HUES64 (cell line): ENCODE measurements around the gene HRH2.

Experiments
- H3K27ac ChIP-seq: 2 replicates; pipeline ENCODE4 v1.7.0; 2013; ENCODE audit warnings: low read depth, low read length, inconsistent platforms
- H3K27me3 ChIP-seq: 2 replicates; pipeline ENCODE4 v1.6.1; 2013; ENCODE audit warnings: mild to moderate bottlenecking, low read length; ENCODE audit not compliant: insufficient read depth
- H3K36me3 ChIP-seq: 2 replicates; pipeline ENCODE4 v1.6.1; 2013; ENCODE audit warnings: mild to moderate bottlenecking, low read length; ENCODE audit not compliant: insufficient read depth
- H3K4me1 ChIP-seq: 2 replicates; pipeline ENCODE4 v1.6.1; 2013; ENCODE audit warnings: mild to moderate bottlenecking, low read length, moderate library complexity; ENCODE audit not compliant: insufficient read depth
- H3K4me3 ChIP-seq: 2 replicates; pipeline ENCODE4 v1.5.1; 2013; ENCODE audit warnings: mild to moderate bottlenecking, low read length, moderate library complexity
- H3K9ac ChIP-seq: 2 replicates; pipeline ENCODE4 v1.6.1; 2013; ENCODE audit warnings: mild to moderate bottlenecking, low read depth, low read length
- H3K9me3 ChIP-seq: 2 replicates; pipeline ENCODE4 v1.6.1; 2013; ENCODE audit warnings: low read depth, low read length; ENCODE audit not compliant: insufficient read depth
- WGBS: fragments of 150-250, 120-280 bp; methylation state at CpG from one replicate; pipeline ENCODE4 v1.1.7; 2013; ENCODE audit warnings: missing lambda C conversion rate; 5-methylcytosine and 5-hydroxymethylcytosine counted together

HRH2 gene

DNA sequence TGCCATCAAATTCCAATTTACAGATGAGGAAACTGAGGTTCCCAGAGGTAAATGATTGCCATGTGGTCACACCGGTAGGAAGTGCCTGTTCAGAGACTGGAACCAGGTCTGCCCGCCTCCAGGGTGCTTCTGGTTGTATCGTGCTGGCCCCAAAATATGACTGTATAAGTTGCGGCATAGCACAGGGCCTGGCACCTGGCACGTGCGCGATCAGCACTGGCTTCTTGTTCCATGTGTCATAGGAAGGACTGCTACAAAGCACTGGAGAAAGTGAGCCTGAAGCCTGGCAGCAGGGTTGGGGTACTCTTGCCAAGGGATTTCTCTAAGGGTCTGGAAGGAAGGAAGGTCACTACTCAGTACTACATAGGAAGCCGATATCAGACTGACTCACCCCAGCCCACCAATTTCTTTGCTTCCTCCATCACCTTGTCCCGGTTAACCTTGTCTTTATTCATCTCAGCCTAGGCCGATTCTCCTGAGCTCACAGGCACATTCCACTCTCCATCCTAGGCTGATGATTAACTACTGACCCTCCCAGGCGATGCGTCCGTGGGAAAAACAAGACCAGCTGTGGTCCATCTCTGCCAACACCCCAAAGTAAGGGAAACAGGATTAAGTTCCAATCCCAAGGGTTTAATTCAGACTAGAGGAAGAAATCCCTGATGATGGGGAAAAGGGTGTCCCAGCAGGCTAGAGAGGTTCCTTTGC lies 1.8 kb downstream of the HRH2 start:
- Histone ChIP-seq H3K36me3 (no peaks in the 10 kb centered on the region; the same call in 1 of the 2 replicates), H3K4me3 (no peak overlapping the region), H3K27me3 (peaks cover 35% of the 10 kb centered on the region), H3K27ac (no peak overlapping the region), H3K9me3 (no peaks in the 10 kb centered on the region), H3K9ac (no peak overlapping the region), H3K4me1 (no peaks in the 10 kb centered on the region)
- WGBS = 93% methylated on average over 13 of the region's 13 CpGs

DNA sequence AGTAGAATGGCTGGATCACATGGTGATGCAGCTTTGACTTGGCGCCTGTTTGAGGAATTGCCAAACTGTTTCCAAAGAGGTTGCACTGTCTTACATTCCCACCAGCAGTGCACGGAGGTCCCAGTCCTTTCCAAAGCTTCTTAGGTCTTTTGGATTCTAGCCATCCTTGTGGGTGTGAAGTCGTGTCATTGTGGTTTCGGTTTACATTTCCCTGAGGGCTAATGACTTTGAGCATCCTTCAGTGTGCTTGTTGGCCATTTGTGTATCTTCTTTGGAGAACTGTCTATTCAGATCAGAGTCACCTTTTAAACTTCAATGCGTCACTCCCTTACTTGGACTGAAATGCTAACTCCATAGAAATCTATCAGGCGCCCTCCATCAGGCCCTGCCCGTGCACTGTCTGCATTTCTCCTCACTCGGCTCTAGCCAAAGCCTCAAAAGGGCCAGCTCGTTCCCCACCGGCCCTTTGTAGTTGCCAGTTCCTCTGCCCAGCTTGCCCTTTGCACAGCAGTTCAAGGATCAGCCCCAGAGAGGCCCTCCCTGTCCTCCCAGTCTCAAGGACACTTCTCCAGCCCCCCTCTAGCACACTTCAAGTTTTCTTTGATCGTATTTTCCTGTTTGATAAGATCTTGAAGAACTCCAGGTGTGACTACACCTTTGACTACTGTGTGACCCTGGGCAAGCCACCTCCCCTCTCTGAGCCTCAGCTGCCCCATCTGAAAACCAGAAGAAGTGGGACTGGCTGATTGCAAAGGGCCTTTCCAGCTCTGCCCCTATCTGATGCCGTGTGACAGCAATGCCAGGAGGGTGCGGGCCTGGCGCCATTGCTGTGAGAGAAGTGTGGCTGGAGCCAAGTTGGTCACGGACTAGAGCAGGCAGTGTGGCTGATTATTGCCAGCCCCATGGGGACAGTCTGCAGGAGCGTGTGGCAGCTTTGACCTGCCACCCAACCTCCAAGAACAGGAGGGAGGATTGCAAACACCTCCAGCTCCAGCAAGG lies 5.6 kb downstream of the HRH2 start:
- peaks cover 15% of the 10 kb centered on the region for H3K27me3 ChIP-seq
- no peaks in the 10 kb centered on the region for H3K9me3 ChIP-seq
- H3K4me3 ChIP-seq = no peak overlapping the region
- no peak overlapping the region for H3K9ac ChIP-seq
- H3K4me1 ChIP-seq = no peaks in the 10 kb centered on the region
- H3K27ac ChIP-seq = no peak overlapping the region
- no peaks in the 10 kb centered on the region; the same call in 1 of the 2 replicates for H3K36me3 ChIP-seq
- 91% methylated on average over 16 of the region's 16 CpGs for WGBS

DNA sequence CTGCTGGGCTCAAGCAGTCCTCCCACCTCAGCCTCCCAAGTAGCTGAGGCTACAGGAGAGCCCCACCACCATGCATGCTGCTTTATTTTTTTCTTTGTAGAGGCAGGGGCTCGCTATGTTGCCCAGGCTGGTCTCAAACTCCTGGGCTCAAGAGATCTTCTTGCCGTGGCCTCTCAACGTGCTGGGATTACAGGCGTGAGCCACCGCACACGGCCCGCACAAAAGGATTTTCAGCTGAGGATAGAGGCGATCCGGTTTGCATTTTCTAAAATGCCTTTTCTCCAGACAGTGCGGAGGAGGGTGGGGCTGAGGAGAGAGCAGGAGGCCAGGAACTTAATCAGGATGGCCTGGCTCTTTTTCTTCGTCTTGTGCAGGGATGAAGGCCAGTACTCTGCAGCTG lies 6.9 kb downstream of the HRH2 start:
- H3K4me3 ChIP-seq = no peak overlapping the region
- H3K9ac ChIP-seq = no peak overlapping the region
- no peak overlapping the region for H3K27ac ChIP-seq
- no peaks in the 10 kb centered on the region for H3K4me1 ChIP-seq
- no peaks in the 10 kb centered on the region; the same call in 1 of the 2 replicates for H3K36me3 ChIP-seq
- H3K27me3 ChIP-seq = peaks cover 2% of the 10 kb centered on the region; the same call in 1 of the 2 replicates
- 93% methylated on average over 11 of the region's 11 CpGs for WGBS
- no peaks in the 10 kb centered on the region for H3K9me3 ChIP-seq

DNA sequence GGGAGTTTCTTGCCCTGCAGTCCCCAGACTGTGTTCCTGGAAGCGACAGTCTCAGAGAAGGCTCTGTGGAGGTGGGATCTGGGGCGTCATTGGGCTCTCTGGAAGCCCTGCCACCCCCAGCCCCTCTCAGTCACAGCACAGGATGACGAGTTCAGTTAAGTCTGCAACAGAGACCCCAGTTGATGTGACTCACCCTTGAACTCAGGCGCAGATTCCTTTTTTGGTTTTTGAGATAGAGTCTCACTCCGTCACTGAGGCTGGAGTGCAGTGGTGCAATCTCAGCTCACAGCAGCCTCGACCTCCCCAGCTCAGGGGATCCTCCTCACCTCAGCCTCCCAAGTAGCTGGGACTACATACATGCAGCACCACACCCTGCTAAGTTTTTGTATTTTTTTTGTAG lies 8.3 kb downstream of the HRH2 start:
- H3K9ac ChIP-seq = no peak overlapping the region
- no peak overlapping the region for H3K4me3 ChIP-seq
- no peaks in the 10 kb centered on the region for H3K27me3 ChIP-seq
- H3K9me3 ChIP-seq = no peaks in the 10 kb centered on the region
- WGBS = 87% methylated on average over 6 of the region's 6 CpGs
- no peaks in the 10 kb centered on the region for H3K4me1 ChIP-seq
- no peaks in the 10 kb centered on the region for H3K36me3 ChIP-seq
- H3K27ac ChIP-seq = no peak overlapping the region

DNA sequence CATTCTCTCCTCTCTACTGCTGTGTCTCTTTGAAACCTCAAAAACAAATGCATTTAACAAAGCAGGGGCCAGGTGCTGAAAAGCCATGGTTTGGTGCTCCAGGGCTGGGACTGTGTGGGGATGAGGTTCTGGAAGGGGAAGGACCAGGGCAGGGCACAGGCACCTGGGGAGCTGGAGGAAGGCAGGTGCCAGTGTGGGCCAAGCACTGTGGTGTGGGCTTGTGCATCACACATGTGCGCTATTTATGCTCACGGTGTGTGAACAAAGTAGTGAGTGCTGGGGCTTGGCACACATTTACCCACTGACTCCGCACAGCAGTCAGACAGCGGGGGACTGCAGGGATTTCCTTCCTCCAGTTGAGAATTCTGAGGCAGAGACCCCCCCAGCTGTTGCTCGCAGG lies 10.1 kb downstream of the HRH2 start:
- 92% methylated on average over 5 of the region's 5 CpGs for WGBS
- H3K9ac ChIP-seq = no peak overlapping the region
- H3K4me1 ChIP-seq = no peaks in the 10 kb centered on the region
- no peak overlapping the region for H3K27ac ChIP-seq
- H3K4me3 ChIP-seq = no peak overlapping the region
- H3K27me3 ChIP-seq = no peaks in the 10 kb centered on the region
- no peaks in the 10 kb centered on the region for H3K36me3 ChIP-seq
- H3K9me3 ChIP-seq = no peaks in the 10 kb centered on the region

DNA sequence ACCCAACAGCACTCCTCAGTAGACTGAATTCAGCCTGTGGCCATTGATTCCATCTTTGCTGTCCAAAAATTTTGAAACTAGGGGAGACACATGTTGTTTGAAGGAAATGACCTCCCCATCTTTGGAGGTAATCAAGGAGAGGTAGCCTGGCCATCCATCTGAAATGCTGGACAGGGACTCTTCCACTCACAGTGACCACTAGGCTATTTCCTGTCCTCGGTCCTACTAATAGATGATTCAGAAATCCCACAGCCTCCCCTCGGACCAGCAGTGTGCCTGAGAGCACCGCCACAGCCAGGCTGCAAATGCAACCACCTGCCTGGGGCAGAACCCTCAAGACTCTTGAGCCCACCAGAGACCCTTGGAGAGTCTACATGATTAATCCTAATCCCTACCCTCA lies 12.5 kb downstream of the HRH2 start:
- no peaks in the 10 kb centered on the region for H3K27me3 ChIP-seq
- no peak overlapping the region for H3K9ac ChIP-seq
- 95% methylated on average over 3 of the region's 3 CpGs for WGBS
- H3K9me3 ChIP-seq = no peaks in the 10 kb centered on the region
- no peak overlapping the region for H3K27ac ChIP-seq
- H3K4me1 ChIP-seq = no peaks in the 10 kb centered on the region
- no peaks in the 10 kb centered on the region for H3K36me3 ChIP-seq
- no peak overlapping the region for H3K4me3 ChIP-seq

DNA sequence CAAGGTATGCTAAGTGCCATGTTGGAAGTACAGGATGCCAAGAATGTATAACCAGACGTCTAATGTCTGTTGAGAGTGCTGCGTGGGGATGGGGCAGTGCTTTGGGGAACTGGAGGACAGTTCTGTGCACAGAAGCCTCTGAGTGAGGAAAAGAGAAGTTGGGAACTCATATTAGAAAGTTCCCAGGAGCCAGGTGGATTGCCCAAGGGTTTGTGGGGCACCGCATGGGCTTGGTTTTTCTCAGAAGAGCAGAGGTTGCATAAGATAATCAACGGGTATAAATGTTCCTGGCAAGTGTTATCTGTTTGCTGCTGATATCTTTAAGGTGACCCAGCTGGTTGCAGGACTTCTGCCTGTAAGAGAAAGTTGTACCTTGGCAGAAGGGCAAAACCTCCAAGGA lies 13.1 kb downstream of the HRH2 start:
- 79% methylated on average over 4 of the region's 4 CpGs for WGBS
- Histone ChIP-seq H3K9ac (no peak overlapping the region), H3K27ac (no peak overlapping the region)

DNA sequence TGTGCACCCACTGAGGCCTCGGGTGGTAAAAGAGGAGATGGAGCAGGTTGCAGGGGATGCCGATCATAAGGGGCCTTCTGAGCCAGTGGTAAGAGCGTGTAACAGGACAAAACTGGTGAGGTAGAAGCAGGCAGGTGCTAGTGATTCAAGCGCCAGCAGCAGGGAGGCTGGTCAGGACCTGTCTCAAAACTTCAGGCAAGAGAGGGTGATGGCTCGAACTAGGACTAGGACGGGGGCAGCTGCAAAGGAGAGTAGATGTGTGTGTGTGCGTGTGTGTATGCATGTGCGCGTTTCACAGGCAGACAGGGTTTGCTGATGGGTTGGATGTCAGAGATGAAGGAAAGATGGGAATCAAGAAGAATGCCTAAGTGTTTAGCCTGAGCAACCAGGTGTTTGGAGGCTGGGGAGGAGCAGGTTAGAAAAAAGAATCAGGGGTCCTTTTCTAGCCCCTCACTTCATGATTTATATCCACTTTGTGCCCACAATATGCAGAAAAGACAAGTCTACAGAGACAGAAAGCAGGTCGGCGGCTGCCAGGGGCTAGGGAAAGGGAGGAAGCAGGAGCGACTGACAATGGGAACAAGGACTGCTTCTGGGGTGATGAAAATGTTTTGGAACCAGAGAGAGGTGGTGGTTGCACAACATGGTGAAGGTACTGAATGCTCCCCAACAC lies 15.2 kb downstream of the HRH2 start:
- H3K9ac ChIP-seq = no peak overlapping the region
- no peak overlapping the region for H3K27ac ChIP-seq
- H3K27me3 ChIP-seq = no peaks in the 10 kb centered on the region
- 86% methylated on average over 12 of the region's 12 CpGs for WGBS
- no peak overlapping the region for H3K4me3 ChIP-seq
- H3K4me1 ChIP-seq = no peaks in the 10 kb centered on the region
- no peaks in the 10 kb centered on the region for H3K9me3 ChIP-seq
- no peaks in the 10 kb centered on the region for H3K36me3 ChIP-seq

More for the DNA sequence above, 13.1 kb downstream of the HRH2 start:
- Histone ChIP-seq H3K4me3 (no peak overlapping the region), H3K9me3 (no peaks in the 10 kb centered on the region), H3K36me3 (no peaks in the 10 kb centered on the region), H3K4me1 (no peaks in the 10 kb centered on the region), H3K27me3 (no peaks in the 10 kb centered on the region)

DNA sequence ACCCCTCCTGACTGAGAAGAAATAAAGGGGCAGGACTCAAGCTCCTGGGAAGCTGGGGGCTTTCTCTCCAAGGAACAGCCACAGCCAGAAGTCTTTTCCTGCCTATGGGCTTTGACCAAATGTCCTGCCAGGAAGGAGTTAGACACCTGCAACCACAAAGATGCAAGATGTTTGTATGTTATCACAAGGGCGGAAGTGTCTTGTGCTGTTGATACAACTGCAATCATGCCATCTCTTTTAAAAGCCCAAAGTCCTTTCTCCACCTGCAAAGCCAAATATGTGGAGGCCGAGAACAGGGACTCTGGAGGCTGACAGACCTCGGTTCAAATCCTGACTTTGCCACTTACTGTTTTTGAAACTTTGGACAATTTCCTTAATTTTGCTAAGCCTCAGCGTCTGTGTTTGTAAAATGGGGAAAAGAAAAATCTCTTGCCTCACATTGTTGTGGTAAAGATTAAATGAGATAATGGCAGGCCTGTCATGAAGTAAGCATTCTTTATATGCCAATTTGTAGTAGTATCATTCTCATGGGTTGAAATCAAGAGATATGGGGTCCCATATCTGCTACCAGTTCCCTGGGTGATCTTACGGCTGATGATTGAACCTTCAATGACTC lies 17.0 kb downstream of the HRH2 start:
- no peaks in the 10 kb centered on the region for H3K4me1 ChIP-seq
- 91% methylated on average over 5 of the region's 5 CpGs for WGBS

DNA sequence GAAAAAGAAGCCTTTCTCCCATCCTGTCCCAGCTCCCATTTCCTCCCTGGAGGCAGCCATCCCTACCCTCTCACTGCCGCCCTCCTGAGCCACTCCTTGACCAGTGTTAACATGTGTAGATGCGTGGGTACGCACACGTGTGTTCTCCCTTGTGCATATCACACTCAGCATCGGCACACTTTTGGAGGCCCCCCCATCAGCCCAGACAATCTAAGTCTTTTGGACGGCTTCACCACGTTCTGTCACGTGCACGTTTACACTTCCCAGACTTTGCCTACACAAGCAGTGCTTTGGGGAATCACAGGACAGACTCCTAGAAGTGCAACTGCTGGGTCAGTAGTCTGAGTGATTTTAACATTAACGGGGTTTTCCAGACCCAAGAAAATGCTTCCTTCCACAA lies 18.0 kb downstream of the HRH2 start:
- Histone ChIP-seq H3K36me3 (no peaks in the 10 kb centered on the region), H3K4me3 (no peak overlapping the region), H3K4me1 (no peaks in the 10 kb centered on the region), H3K9ac (no peak overlapping the region), H3K27ac (no peak overlapping the region), H3K27me3 (no peaks in the 10 kb centered on the region), H3K9me3 (no peaks in the 10 kb centered on the region)
- 94% methylated on average over 10 of the region's 10 CpGs for WGBS

More for the DNA sequence above, 17.0 kb downstream of the HRH2 start:
- Histone ChIP-seq H3K9ac (no peak overlapping the region), H3K27me3 (no peaks in the 10 kb centered on the region), H3K27ac (no peak overlapping the region), H3K4me3 (no peak overlapping the region), H3K36me3 (no peaks in the 10 kb centered on the region), H3K9me3 (no peaks in the 10 kb centered on the region)
